ENCODE measurements around the gene RABAC1.
A peak's percentile ranks its signal among the peaks of the same experiment; 100 is the strongest.
"Not testable (repeated sequence)": the region's sequence is repeated elsewhere in the genome, so short reads cannot be mapped to it uniquely, and the experiment has no call there.

RABAC1 gene

GRCh38 chr19:41940731-41941409, 18.3 kb downstream of the RABAC1 start:
- no peak for TF ChIP-seq CTCF (conservative IDR thresholded peaks at IDR 0.05; ENCODE audit: low read depth)
- ChIA-PET POLR2A (ENCODE audit: low non-redundant PET) (no interaction called here), CTCF (interaction anchor here (1.1 kb wide), 1 partner anchor 68 kb away, joined by 3 read pairs; no protein-coding TSS in a partner anchor)
- H3K27ac ChIP-seq: no peak overlapping the region
- no peak for DNase-seq (ENCODE audit: low spot score)

- no peak for TF ChIP-seq CTCF (conservative IDR thresholded peaks at IDR 0.05; ENCODE audit: low read depth)
- H3K27ac ChIP-seq: no peak overlapping the region
- no peak for DNase-seq (ENCODE audit: low spot score)
- ChIA-PET POLR2A (ENCODE audit: low non-redundant PET) (no interaction called here), CTCF (interaction anchor here (1.0 kb wide), 1 partner anchor 17 kb away, joined by 4 read pairs; no protein-coding TSS in a partner anchor)
These were observed 19.0 kb downstream of the RABAC1 start for GRCh38 chr19:41939861-41940730.

- H3K27ac ChIP-seq; POLR2A ChIA-PET (ENCODE audit: low non-redundant PET); DNase-seq (ENCODE audit: low spot score): not testable (repeated sequence)
- CTCF ChIA-PET: interaction anchor here (1.0 kb wide), 1 partner anchor 18 kb away, joined by 4 read pairs; no protein-coding TSS in a partner anchor
These were observed 19.9 kb downstream of the RABAC1 start for GRCh38 chr19:41939209-41939608.

- peak overlapping the region; percentile 5; the same call in 1 of the 2 replicates for H3K27ac ChIP-seq
- no peak for TF ChIP-seq CTCF (conservative IDR thresholded peaks at IDR 0.05; ENCODE audit: low read depth)
- CTCF ChIA-PET: no interaction called here
- POLR2A ChIA-PET (ENCODE audit: low non-redundant PET): no interaction called here
- DNase-seq (ENCODE audit: low spot score): no peak
These were observed 21.3 kb downstream of the RABAC1 start for GRCh38 chr19:41937525-41938468.

GRCh38 chr19:41936961-41937360, 22.2 kb downstream of the RABAC1 start:
- no peak for DNase-seq (ENCODE audit: low spot score)
- POLR2A ChIA-PET (ENCODE audit: low non-redundant PET): no interaction called here
- CTCF ChIA-PET: interaction anchor here (0.7 to 1.0 kb wide), 2 partner anchors 51 to 64 kb away, joined by 3 to 6 read pairs; no protein-coding TSS in a partner anchor
- H3K27ac ChIP-seq: 0 out of 2 replicates have a peak overlapping the region, but pooled peaks have one; percentile 4
- TF ChIP-seq CTCF (conservative IDR thresholded peaks at IDR 0.05; ENCODE audit: low read depth): no peak

- POLR2A ChIA-PET (ENCODE audit: low non-redundant PET): no interaction called here
- CTCF ChIA-PET: interaction anchor here (0.5 to 1.0 kb wide), 4 partner anchors 9 to 63 kb away, joined by 3 to 7 read pairs (median 6); no protein-coding TSS in a partner anchor
- 0 out of 2 replicates have a peak overlapping the region, but pooled peaks have one; percentile 4 for H3K27ac ChIP-seq
- no peak for DNase-seq (ENCODE audit: low spot score)
- no peak for TF ChIP-seq CTCF (conservative IDR thresholded peaks at IDR 0.05; ENCODE audit: low read depth)
These were observed 22.7 kb downstream of the RABAC1 start for GRCh38 chr19:41936416-41936850.

All from RWPE1 (cell line).